WERI-Rb-1 (cell line): ENCODE measurements around the gene SYTL3.

Experiments used
- DNase-seq: peaks from one replicate; pipeline ENCODE4 v3.0.0-alpha.2; 2020
- H3K27ac ChIP-seq: fragments of 250-450 bp; sonication (Bioruptor Pico); 2 replicates; pipeline ENCODE4 v1.5.1; 2020; ENCODE audit warnings: mild to moderate bottlenecking, moderate library complexity
- H3K27me3 ChIP-seq: fragments of 250-450 bp; sonication (Bioruptor Pico); 2 replicates; pipeline ENCODE4 v1.5.1; 2021; ENCODE audit warnings: mild to moderate bottlenecking, low read depth, moderate library complexity; ENCODE audit not compliant: insufficient read depth, severe bottlenecking
- H3K36me3 ChIP-seq: fragments of 250-450 bp; sonication (Bioruptor Pico); 2 replicates; pipeline ENCODE4 v1.5.1; 2020; ENCODE audit warnings: mild to moderate bottlenecking, moderate library complexity
- H3K4me3 ChIP-seq: 2 replicates; pipeline ENCODE4 v1.5.1; 2011; ENCODE audit warnings: low read depth, mild to moderate bottlenecking, control low read depth, low read length
- H3K9me3 ChIP-seq: fragments of 250-450 bp; sonication (Bioruptor Pico); 2 replicates; pipeline ENCODE4 v1.5.1; 2021; ENCODE audit warnings: mild to moderate bottlenecking, moderate library complexity; ENCODE audit not compliant: severe bottlenecking
- CTCF ChIP-seq: IDR thresholded peaks from 2 replicates; pipeline ENCODE4 v1.5.1; 2011; ENCODE audit warnings: low read depth, mild to moderate bottlenecking, control low read depth, inconsistent platforms, low read length

SYTL3 gene

DNA sequence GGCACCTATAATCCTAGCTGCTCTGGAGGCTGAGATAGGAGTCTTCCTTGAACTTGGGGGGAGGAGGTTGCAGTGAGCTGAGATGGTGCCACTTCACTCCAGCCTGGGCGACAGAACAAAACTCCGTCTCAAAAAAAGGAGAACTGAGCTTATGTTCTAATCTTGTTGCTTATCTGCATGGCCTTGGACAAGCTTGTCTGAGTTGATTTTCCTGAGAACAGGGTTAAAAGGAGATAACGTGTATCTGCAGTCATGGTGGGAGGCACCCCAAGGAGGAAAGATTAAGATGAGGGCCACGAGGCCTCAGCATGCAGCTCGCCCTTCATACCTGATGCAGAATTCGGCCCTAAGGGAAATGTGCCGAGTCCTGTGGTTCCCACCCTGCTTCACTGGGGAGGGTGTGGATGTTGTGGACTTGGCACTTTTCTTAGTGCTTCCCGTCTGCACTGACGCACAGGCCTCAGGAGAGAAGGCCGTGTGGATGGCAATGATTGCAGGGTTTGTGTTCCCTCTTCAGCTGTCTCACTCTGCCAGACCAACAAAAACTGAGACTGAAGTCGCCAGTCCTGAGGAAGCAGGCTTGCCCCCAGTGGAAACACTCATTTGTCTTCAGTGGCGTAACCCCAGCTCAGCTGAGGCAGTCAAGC, 113.1 kb downstream of the SYTL3 start:
- H3K36me3 ChIP-seq: peaks cover 46% of the 10 kb centered on the region
- H3K9me3 ChIP-seq: no peaks in the 10 kb centered on the region
- TF ChIP-seq CTCF: no peak
- no peak overlapping the region for H3K4me3 ChIP-seq
- peak overlapping the region; percentile 17 for H3K27ac ChIP-seq
- no peak for DNase-seq
- H3K27me3 ChIP-seq: no peaks in the 10 kb centered on the region

DNA sequence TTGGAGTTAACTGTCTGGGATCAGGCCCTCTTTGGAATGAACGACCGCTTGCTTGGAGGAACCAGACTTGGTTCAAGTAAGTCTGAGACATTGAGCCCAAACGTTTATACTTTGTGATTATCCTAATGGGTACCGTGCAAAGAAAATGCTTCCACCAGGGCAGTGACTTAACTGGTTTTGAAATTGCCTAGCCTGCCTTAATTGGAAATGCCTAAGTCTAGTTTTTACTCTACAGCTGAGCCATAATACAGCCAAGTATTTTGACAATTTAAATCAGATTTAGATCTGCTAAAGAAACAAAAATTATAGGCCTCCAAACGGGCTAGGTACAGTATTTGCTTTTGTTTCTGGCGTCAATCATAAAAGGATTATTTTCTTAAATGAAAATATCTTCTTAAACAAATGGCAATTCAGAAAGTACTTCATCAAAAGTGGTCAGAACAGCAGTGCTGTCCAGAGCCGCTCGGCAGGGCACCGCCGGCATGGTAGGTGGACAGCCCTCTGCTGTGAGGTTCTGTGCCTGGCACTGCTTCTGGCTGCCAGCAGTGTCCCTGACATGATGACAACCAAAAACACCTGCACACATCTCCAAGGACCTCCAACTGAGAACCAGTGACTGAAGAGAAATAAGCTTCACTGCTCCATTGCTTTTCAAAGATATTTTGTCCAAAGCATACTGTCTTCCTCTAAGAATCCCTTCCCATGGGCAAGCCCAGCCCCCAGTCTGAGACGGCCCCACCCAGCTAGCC, 113.8 kb downstream of the SYTL3 start:
- Histone ChIP-seq H3K36me3 (peaks cover 53% of the 10 kb centered on the region), H3K27me3 (no peaks in the 10 kb centered on the region), H3K9me3 (no peaks in the 10 kb centered on the region), H3K27ac (peak overlapping the region; percentile 17), H3K4me3 (no peak overlapping the region)
- TF ChIP-seq CTCF: no peak
- DNase-seq: no peak

DNA sequence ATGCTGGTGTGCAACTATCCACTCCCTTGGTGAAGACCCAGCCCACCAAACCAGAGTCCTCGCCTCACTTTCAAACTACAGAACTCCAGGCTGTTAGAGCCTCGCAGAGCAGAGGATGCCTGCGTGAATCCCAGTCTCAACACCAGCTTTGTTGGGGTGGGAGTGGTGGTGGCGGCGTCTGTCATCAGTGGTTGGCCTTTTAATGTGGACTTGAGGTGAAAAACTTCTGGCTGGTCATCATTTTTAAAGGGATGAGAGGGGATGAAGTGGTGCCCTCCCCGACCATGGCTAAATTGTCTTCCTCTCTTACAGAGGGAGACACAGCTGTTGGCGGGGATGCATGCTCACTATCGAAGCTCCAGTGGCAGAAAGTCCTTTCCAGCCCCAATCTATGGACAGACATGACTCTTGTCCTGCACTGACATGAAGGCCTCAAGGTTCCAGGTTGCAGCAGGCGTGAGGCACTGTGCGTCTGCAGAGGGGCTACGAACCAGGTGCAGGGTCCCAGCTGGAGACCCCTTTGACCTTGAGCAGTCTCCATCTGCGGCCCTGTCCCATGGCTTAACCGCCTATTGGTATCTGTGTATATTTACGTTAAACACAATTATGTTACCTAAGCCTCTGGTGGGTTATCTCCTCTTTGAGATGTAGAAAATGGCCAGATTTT, 114.5 kb downstream of the SYTL3 start:
- DNase-seq: no peak
- no peaks in the 10 kb centered on the region for H3K27me3 ChIP-seq
- no peak for TF ChIP-seq CTCF
- H3K27ac ChIP-seq: no peak overlapping the region; the same call in 1 of the 2 replicates
- peaks cover 60% of the 10 kb centered on the region for H3K36me3 ChIP-seq
- H3K4me3 ChIP-seq: no peak overlapping the region
- H3K9me3 ChIP-seq: no peaks in the 10 kb centered on the region

- no peaks in the 10 kb centered on the region for H3K9me3 ChIP-seq
- H3K27me3 ChIP-seq: no peaks in the 10 kb centered on the region
- no peak overlapping the region for H3K27ac ChIP-seq
- H3K4me3 ChIP-seq: no peak overlapping the region
- no peak for DNase-seq
- TF ChIP-seq CTCF: no peak
- peaks cover 66% of the 10 kb centered on the region for H3K36me3 ChIP-seq
These were observed 115.1 kb downstream of the SYTL3 start for GRCh38 chr6:158764926-158765325.

GRCh38 chr6:158765499-158766068, 115.7 kb downstream of the SYTL3 start:
- no peaks in the 10 kb centered on the region for H3K27me3 ChIP-seq
- peaks cover 73% of the 10 kb centered on the region for H3K36me3 ChIP-seq
- no peak for TF ChIP-seq CTCF

More at GRCh38 chr6:158765499-158766068, 115.7 kb downstream of the SYTL3 start:
- DNase-seq: no peak
- Histone ChIP-seq H3K27ac (no peak overlapping the region), H3K4me3 (no peak overlapping the region), H3K9me3 (no peaks in the 10 kb centered on the region)
